Limb (tissue), 2 donors: ENCODE data around the gene PRELID3B.
"Not testable (repeated sequence)": the region's sequence is repeated elsewhere in the genome, so short reads cannot be mapped to it uniquely, and the experiment has no call there.

ENCODE experiments used
- DNase-seq, 2 donors: peaks; one replicate each; pipeline ENCODE4 v3.0.0-alpha.2; 2016; ENCODE audit errors: extremely low spot score in 2 of 2

Gene PRELID3B

DNA sequence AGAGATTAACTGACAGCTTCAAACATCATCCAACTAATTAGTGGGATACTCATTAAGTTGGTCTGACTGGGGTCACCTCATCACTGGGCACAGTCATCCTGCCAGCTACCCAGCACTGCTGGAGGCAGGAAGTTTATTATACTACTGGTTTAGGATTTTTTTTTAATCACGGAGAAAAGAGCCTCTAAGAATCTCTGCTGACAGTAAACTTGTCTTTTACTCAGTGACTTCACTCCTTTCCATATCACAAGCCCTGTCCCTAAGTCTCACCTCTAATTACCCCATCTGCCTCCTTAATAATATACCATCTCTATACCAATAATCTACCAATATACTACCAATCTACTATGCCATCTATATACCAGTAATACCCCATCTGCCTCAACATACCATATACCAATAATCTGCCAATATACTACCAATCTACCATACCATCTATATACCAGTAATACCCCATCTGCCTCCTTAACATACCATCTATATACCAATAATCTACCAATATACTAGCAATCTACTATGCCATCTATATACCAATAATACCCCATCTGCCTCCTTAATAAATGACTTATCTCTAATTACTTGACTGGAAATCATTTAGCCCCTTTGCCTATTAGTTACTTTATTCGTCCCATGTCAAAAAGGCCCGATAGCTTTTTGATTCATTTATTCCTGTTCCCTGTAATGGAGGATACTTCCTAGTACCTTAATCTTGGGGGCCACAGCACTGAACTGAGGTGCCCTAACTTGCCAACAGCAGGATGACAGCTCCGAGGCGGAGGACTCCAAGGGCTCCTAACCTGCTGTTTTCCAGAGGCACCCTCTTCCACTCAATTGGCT is 15.5 kb downstream of the PRELID3B start:
- DNase-seq, result no peak

DNA sequence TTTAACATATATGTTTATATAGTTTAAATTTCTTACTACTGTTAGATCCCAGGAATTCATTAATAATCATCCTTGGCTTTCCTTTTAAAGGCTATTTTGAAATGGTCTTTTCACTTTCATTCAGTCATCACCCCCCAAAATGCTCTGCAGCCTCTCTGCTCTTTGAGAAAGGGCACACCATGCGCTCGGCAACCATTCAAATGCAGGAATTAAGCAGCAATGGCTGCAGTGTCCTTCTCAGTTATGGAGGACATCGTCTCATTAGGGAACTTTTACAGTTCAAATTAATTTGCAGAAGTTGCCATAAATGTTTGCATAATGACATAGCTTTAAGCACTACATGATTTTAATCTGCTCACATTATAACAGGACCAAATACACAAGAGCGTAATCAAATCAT is 17.1 kb downstream of the PRELID3B start:
- no peak for DNase-seq

DNA sequence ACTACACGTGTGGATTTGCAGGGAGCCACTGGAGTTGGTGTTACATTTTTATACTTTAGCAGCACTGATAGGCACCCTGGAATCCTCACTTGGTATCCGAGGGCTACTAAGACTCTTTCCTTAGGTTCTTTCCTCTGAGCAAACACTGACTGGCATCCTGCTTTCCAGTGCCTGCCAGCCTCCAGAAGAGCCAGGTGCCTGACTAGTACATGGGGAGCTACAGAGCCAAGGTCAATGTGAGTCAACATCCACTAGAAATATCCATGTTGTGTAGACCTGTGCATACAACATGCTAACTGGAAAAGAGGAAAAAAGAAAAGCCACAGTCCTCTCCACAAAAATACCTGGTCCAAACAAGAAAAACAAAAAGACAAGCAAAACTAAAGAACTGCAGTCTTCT is 17.5 kb downstream of the PRELID3B start:
- DNase-seq, result no peak

DNA sequence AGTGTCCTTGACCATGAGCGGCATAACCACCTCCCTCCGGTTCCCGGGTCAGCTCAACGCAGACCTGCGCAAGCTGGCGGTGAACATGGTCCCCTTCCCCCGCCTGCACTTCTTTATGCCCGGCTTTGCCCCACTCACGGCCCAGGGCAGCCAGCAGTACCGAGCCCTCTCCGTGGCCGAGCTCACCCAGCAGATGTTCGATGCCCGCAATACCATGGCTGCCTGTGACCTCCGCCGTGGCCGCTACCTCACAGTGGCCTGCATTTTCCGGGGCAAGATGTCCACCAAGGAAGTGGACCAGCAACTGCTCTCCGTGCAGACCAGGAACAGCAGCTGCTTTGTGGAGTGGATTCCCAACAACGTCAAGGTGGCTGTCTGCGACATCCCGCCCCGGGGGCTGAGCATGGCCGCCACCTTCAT is 18.5 kb downstream of the PRELID3B start:
- no peak for DNase-seq

DNA sequence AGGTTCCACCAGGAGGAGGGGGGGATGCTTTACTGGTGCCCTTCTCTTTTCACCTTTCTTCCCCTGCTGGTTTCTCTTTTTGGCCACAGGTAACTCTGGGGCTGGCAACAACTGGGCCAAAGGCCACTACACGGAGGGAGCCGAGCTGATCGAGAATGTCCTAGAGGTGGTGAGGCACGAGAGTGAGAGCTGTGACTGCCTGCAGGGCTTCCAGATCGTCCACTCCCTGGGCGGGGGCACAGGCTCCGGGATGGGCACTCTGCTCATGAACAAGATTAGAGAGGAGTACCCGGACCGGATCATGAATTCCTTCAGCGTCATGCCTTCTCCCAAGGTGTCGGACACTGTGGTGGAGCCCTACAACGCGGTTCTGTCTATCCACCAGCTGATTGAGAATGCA is 19.0 kb downstream of the PRELID3B start:
- DNase-seq, result no peak

- no peak for DNase-seq
Observed at GRCh38 chr20:59022754-59023153, 19.8 kb downstream of the PRELID3B start.

DNA sequence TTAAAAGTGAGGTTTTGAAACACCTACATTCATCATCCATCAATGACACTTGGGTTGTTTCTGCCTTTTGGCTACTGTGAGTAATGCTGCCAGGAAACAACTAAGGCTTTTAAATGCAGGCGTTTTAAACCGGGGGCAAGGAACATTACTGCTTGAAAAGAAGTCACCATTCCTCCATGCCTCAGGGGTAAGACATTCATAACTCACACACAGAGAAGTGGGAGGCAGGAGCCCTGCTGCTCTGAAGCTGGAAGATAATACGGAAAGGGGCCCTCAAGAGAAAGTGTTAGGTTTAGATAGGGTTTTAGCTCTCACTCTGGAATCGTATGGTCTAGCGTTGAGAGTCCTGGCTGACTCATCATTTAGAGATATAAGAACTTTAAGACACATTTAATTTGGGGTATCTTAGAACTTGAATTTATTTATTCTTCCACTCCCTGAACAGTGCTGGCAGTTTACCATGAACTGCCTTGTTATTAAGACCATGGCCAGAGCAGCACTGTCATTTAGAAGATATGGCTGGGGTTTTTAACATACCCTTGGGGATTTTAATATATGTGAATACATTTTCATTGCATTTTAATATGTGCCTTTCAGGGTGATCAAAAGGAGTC is 21.5 kb downstream of the PRELID3B start:
- no peak for DNase-seq

DNA sequence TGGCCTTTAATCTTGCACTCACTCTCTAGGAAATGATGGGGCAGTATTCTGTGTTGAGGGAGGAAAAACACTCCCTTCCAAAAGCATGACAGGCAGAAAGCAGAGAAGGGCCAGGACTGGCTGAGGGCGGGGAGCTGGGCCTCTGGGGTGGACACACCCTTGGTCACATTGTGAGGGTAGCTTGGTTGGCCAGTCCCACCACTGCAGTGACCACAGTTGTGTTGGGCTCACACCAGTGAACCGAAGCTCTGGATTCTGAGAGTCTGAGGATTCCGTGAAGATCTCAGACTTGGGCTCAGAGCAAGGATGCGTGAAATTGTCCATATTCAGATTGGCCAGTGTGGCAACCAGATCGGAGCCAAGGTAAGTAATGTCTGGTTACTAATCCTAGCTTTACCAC is 23.4 kb downstream of the PRELID3B start, which contains the start of gene TUBB1:
Gene TUBB1, plus strand, starts transcription at position 213 of the 400 bp plus-strand sequence. Its CDS starts 94 bp downstream, at position 307.
- DNase-seq, result no peak

GRCh38 chr20:59018817-59019216 is 23.8 kb downstream of the PRELID3B start:
- no peak for DNase-seq

DNA sequence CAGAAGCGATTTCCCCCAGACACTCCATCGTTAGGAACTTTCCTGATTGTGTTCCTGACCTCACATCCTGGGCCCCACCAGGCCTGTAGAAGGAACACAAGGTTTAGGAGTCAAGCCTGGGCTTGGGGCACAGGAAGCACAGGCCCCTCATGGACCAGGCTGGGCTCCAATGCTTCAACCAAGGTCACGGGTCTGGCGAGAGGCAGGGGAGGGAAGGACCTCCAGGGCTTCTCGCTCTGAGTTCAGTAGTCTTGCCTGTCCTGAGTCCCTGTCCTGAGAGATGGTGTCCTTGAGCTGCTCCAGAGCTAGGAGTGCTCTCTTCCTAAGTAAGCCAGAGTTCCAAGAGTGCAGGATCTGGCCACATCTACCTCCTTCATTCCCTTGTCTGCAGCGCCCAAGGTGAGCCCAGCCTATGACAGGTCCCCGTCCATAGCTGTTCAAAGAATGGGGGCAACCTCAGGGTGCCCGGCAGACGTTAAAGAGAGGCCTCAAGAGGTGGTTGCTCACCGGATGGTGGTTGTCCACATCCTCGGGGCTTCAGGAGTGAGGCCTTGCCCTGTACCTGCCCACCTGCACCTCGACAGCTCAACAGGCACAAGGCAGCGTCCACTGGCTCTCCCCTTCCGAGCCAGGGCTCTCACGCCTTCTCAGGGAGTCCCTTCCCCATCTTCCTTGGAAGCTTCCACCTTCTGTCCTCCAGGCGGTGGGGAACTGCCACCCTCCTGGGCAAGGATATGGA is 24.9 kb downstream of the PRELID3B start:
- no peak for DNase-seq

GRCh38 chr20:59016795-59017492 is 25.6 kb downstream of the PRELID3B start:
- no peak for DNase-seq

GRCh38 chr20:59015812-59016711 is 26.5 kb downstream of the PRELID3B start:
- no peak for DNase-seq

GRCh38 chr20:59015411-59015810 is 27.2 kb downstream of the PRELID3B start:
- DNase-seq, result no peak

DNA sequence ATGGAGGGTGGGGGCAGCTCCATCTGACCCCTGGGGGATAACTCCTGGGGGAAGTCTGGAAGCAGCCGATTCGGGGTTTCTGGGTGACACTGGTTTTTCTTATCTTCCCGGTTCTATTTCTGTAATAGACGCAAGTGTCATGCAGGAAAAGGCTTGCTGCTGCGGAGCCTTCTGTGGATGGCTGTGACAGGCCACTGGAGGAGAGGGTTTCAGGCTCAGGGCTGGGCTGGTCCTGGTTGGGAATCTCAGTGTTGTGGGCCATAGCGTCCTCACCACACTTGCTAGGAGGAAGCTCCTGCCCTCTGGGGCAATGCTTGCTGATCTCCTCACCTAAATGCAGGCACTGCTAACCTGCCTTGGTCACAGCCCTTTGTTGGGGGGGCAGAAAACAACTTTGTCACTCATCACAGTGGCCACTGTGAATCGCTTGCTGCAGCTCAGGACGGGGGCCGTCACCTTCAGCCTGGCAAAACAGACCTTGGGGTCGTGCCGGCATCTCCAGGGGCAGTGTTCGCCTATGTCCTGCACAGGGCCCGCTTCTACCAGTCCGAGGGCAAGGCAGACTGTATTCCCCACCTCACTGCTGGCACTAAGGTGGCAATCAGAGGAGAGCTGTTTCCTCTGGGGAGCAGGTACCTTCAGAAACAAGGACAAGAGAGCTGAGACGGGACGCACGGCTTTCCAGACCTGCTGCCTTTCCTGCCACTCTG is 27.8 kb downstream of the PRELID3B start:
- DNase-seq, result no peak

GRCh38 chr20:59013959-59014608 is 28.5 kb downstream of the PRELID3B start:
- no peak for DNase-seq

DNA sequence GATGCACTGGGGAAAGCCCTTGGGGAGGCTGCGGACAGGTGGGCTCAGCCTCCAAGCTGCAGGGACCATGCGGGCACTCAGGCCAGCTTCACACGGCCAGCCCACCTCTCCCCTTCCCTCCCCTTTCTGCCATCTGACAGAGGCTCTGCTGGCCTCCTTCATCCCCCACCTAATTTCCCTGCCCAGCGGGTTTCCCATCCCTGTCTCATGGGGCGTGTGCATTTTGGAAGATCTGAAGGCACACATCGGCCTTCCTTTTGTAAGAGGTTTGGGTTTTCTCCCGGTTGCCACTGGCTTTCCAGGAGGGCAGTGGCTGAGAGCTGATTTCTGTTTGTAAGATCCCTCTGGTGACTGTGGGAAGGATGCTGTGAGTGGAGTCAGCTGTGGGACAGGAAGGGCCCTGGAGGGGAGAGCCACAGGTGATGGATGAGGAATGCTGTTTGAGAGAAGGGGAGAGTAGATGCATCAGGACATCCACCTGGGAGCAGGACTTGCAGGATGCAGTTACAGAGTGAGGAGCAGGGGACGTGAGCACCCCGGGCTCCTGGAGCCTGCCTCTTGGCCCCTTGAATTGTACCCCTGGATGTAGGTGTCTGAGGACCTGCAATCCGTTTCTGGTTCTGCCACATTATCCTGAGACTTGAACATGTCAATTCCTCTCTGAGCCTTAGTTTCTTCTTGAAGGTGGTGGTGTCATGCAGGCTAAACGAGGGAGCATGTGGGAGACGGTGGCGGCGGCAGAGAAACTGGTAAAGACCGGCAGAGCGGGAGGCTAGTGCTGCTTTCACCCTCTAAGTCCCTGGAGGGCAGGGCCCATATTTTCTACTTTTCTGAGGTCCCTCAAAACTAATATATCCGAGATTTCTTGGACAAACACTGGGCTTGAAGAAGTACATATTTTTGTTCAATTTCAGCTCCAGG is 29.3 kb downstream of the PRELID3B start:
- no peak for DNase-seq

GRCh38 chr20:59011874-59012157 is 30.8 kb downstream of the PRELID3B start:
- DNase-seq, result not testable (repeated sequence)
